HT1080 (cell line): ENCODE data around the gene SHC1. TPM values are rescaled to one million over a fixed set of nuclear protein-coding genes. Genes with fewer than 3 reads are reported as not detected.

Experiments
- DNase-seq: peaks from one replicate; pipeline ENCODE4 v3.0.0-alpha.2; 2015; ENCODE audit warnings: low read depth
- small RNA-seq: library from RNA; depleted of rRNA; stranded (forward); fragments of <200 nt; gene quantifications from one replicate; pipeline ENCODE3, GENCODE V24; 2014
- total RNA-seq: library from RNA; depleted of rRNA; stranded (reverse); fragments of >200 nt; shearing (Covaris generic); gene quantifications from 2 replicates; pipeline ENCODE4 v1.2.3, GENCODE V29; 2014; rRNA removed

Gene SHC1
- total RNA-seq, 1 experiment from 2014 or later, result 173 TPM

- DNase-seq, result no peak
These were observed 30.4 kb downstream of the SHC1 start for GRCh38 chr1:154940213-154940560.

GRCh38 chr1:154938604-154939399 lies 31.7 kb downstream of the SHC1 start:
- no peak for DNase-seq

- no peak for DNase-seq
These were observed 32.6 kb downstream of the SHC1 start for GRCh38 chr1:154937988-154938386.

DNA sequence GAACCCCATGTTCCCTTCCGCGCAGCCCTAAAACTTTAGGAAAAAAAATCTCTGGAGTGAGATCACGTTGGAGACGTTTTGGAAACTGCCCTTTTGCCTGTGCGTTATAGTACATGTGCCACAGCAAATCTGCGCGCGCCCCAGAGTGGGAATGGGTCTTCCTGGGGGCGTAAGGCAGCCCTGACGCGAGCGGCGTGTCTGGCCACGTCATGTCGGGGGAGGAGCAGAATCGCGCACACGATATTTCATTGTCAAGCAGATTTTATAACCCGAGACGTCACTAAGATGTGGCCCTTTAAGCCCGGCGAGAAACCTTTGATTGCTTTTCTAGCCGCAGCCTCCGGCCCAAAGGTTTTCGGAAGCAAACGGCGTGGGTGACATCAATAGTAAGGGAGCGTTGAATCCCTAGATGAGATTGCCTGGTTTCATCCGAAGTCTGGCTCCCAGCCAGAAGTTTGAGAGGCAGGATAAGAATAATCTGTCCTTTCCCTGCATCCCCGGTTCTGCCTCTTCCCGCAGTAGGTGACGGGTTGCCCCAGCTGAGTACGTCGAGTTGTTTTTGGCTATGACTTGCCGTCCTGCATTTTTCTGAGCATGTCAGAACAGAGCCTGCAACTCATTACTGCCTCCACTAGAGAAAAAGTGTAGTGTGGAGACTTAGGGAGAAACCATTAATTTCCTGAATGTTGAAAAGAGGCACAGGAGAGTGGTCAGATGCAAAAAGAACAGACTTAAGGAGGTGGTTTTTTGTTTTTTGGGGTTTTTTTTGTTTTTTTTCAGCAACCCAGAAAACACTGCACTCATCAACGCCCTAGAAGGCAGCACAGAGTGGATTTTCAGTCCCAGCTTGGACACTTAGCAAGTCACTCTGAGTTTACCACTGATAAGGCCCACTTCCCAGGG lies 33.2 kb downstream of the SHC1 start:
- peak; percentile 88 for DNase-seq

- peak; percentile 87 for DNase-seq
These were observed 33.9 kb downstream of the SHC1 start, which contains the start of gene PMVK for GRCh38 chr1:154936555-154937084. Gene PMVK, minus strand, starts transcription at chr1:154936719. Its CDS starts 34 bp downstream, at chr1:154936685.

- no peak for DNase-seq
These were observed 34.6 kb downstream of the SHC1 start for GRCh38 chr1:154935749-154936554.

DNA sequence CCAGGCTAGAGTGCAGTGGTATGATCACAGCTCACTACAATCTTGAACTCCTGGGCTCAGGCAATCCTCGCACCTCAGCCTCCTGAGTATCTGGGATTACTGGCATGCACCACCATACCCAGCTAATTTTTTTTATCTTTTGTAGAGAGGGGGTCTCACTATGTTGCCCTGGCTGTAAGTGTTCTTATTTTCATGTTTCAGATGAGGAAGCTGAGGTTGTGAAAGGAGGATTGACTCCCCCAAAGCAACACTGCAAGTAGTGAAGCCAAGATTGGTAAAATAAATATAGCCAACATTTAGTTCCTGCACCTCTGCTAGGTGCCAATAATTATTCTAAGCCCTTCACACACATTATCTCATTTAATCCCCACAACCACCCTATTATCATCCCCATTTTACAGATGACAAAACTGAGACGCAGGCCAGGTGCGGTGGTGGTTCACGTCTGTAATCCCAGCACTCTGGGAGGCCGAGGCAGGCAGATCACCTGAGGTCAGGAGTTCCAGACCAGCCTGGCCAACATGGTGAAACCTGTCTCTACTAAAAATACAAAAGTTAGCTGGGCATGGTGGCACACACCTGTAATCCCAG lies 36.1 kb downstream of the SHC1 start:
- DNase-seq, result no peak

GRCh38 chr1:154931940-154932487 lies 38.5 kb downstream of the SHC1 start:
- DNase-seq, result peak; percentile 79

- DNase-seq, result no peak
These were observed 44.3 kb downstream of the SHC1 start for GRCh38 chr1:154926201-154926600.

- no peak for DNase-seq
These were observed 45.0 kb downstream of the SHC1 start for GRCh38 chr1:154925335-154926170.

GRCh38 chr1:154923695-154924094 lies 46.9 kb downstream of the SHC1 start:
- no peak for DNase-seq

DNA sequence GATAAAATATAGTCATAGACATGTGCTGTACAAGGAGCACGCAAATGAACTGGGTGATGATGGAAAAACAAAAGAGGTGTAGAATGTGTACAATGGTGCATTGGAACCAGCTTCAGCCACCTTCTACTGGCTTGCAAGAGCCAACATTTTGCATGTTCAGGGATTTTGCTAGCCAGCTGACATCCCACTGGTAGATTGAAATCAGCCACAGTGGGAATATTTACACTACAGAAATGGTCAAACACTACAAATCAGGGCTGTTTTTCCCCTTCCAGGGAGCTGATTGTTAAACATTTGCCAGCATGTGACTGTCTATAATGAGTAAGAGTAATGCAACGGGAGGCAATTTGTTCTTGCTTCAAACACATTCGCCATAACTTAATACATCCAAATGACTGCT lies 57.3 kb downstream of the SHC1 start:
- no peak for DNase-seq

GRCh38 chr1:154912755-154913154 lies 57.8 kb downstream of the SHC1 start:
- DNase-seq, result no peak

Small RNA genes within 50 kb of the gene (small RNA-seq; reads per million reads assigned to genes)
- not detected for gene MIR4258
- gene RF00017, result not detected

Other genes with a start within 250 kb of the SHC1 start
- 0.20 and 0.34 TPM in 2 replicates for gene KCNN3, start 100.5 kb downstream of the SHC1 start, total RNA-seq
- 6.2 and 10.8 TPM in 2 replicates for gene PMVK, start 34.0 kb downstream of the SHC1 start, total RNA-seq
- 12.0 and 13.9 TPM in 2 replicates for gene PBXIP1, start 14.6 kb downstream of the SHC1 start, total RNA-seq
- gene PYGO2, start 9.0 kb downstream of the SHC1 start, total RNA-seq, result 26.3 and 32.4 TPM in 2 replicates
- 210 and 222 TPM in 2 replicates for gene CKS1B, start 3.9 kb upstream of the SHC1 start, total RNA-seq
- 49.5 and 50.0 TPM in 2 replicates for gene FLAD1, start 12.6 kb upstream of the SHC1 start, total RNA-seq
- 0.64 TPM in 1 of 2 replicates, not detected in the other for gene LENEP, start 22.8 kb upstream of the SHC1 start, total RNA-seq
- gene ZBTB7B, start 32.1 kb upstream of the SHC1 start, total RNA-seq, result 18.9 and 22.2 TPM in 2 replicates
- gene DCST2, start 63.0 kb upstream of the SHC1 start, total RNA-seq, result 0.03 TPM in 1 of 2 replicates, not detected in the other
- gene DCST1, start 63.1 kb upstream of the SHC1 start, total RNA-seq, result 0.17 TPM in 1 of 2 replicates, not detected in the other
- gene ADAM15, start 80.6 kb upstream of the SHC1 start, total RNA-seq, result 198 and 262 TPM in 2 replicates
- 8.4 and 11.0 TPM in 2 replicates for gene EFNA4, start 93.0 kb upstream of the SHC1 start, total RNA-seq
- gene EFNA3, start 108.1 kb upstream of the SHC1 start, total RNA-seq, result 3.3 and 7.0 TPM in 2 replicates
- 1.4 and 3.6 TPM in 2 replicates for gene EFNA1, start 157.1 kb upstream of the SHC1 start, total RNA-seq
- gene SLC50A1, start 165.1 kb upstream of the SHC1 start, total RNA-seq, result 36.9 and 42.2 TPM in 2 replicates
- gene DPM3, start 169.8 kb upstream of the SHC1 start, total RNA-seq, result 36.0 and 42.9 TPM in 2 replicates
- 126 and 170 TPM in 2 replicates for gene KRTCAP2, start 202.6 kb upstream of the SHC1 start, total RNA-seq
- 3.1 and 4.1 TPM in 2 replicates for gene TRIM46, start 203.1 kb upstream of the SHC1 start, total RNA-seq
- 2.7 and 3.1 TPM in 2 replicates for gene THBS3, start 237.2 kb upstream of the SHC1 start, total RNA-seq
- 50.0 and 54.0 TPM in 2 replicates for gene MTX1, start 237.9 kb upstream of the SHC1 start, total RNA-seq